HepG2 (cell line): ENCODE data around the gene EARS2. TPM values are rescaled to one million over a fixed set of nuclear protein-coding genes. Genes with fewer than 3 reads are reported as not detected.
A peak's percentile ranks its signal among the peaks of the same experiment; 100 is the strongest.

ENCODE experiments used
- EZH2 ChIP-seq: conservative IDR thresholded peaks from 2 replicates; pipeline ENCODE4 v1.6.1; 2012; ENCODE audit warnings: mild to moderate bottlenecking, low read depth, low read length, moderate library complexity
- FOXM1 ChIP-seq: sonication (generic); formaldehyde crosslinking; IDR thresholded peaks from 2 replicates; pipeline ENCODE4 v1.5.0; 2020; ENCODE audit warnings: missing genetic modification reagents
- HNF4G ChIP-seq, 2 experiments: sonication (generic) in 1 of 2; formaldehyde crosslinking in 1 of 2; IDR thresholded peaks; 2 replicates each; pipeline versions ENCODE4 v1.4.0 to v1.6.1; 2011 to 2020; ENCODE audit warnings: borderline replicate concordance in 2 of 2, low read depth in 2 of 2, mild to moderate bottlenecking in 2 of 2, low read length in 1 of 2, missing genetic modification reagents in 1 of 2, moderate library complexity in 1 of 2
- MXI1 ChIP-seq: IDR thresholded peaks from 3 replicates; pipeline ENCODE4 v1.6.1; 2012; ENCODE audit warnings: low read depth, low read length, inconsistent platforms, borderline replicate concordance
- NONO ChIP-seq, 2 experiments: fragments of 450-650 bp in 1 of 2; sonication (generic) in 1 of 2; formaldehyde crosslinking in 1 of 2; IDR thresholded peaks in 1 of 2; conservative IDR thresholded peaks in 1 of 2; 2 replicates each; pipeline versions ENCODE4 v1.6.1 to v1.8.0; 2017 to 2022; ENCODE audit warnings: mild to moderate bottlenecking in 1 of 2, missing genetic modification reagents in 1 of 2, moderate library complexity in 1 of 2
- RBM22 ChIP-seq: fragments of 200-400 bp; formaldehyde crosslinking; optimal IDR thresholded peaks from 2 replicates; pipeline ENCODE3; 2017; ENCODE audit warnings: mild to moderate bottlenecking, low read length, moderate library complexity
- ZFP36L1 ChIP-seq: sonication (generic); formaldehyde crosslinking; IDR thresholded peaks from 2 replicates; pipeline ENCODE4 v1.8.0; 2022; ENCODE audit warnings: mild to moderate bottlenecking, missing genetic modification reagents, moderate library complexity
- ZMYM3 ChIP-seq: sonication (generic); formaldehyde crosslinking; IDR thresholded peaks from 2 replicates; pipeline ENCODE4 v1.5.1; 2020; ENCODE audit warnings: mild to moderate bottlenecking, missing genetic modification reagents
- ZNF333 ChIP-seq: sonication (generic); formaldehyde crosslinking; IDR thresholded peaks from 2 replicates; pipeline ENCODE4 v1.4.0; 2020; ENCODE audit warnings: mild to moderate bottlenecking, missing genetic modification reagents, borderline replicate concordance
- ZNF704 ChIP-seq: sonication (generic); formaldehyde crosslinking; IDR thresholded peaks from 2 replicates; pipeline ENCODE4 v1.8.1; 2023; ENCODE audit warnings: mild to moderate bottlenecking, inconsistent platforms, moderate library complexity, missing genetic modification reagents, borderline replicate concordance
- ZNF740 ChIP-seq: sonication (generic); formaldehyde crosslinking; IDR thresholded peaks from 2 replicates; pipeline ENCODE4 v1.4.0; 2020; ENCODE audit warnings: missing genetic modification reagents
- polyA plus RNA-seq, 8 experiments: library from polyadenylated mRNA; depleted of rRNA in 3 of 8; stranded (reverse) in 7 of 8; unstranded in 1 of 8; fragments of >200 nt; fragmentation: Illumina TruSeq in 4 of 8; extraction: Trizol in 4 of 8; gene quantifications; 2 replicates each; pipeline versions ENCODE4 v1.2.1 to v1.2.3, GENCODE V29; 2011 to 2016; ENCODE audit warnings: low read depth in 4 of 8, missing spikeins in 1 of 8, mixed read lengths in 1 of 8; ENCODE audit not compliant: insufficient read depth in 1 of 8
- total RNA-seq, 5 experiments: library from RNA; depleted of rRNA; stranded (reverse); fragments of >200 nt; fragmentation: Illumina TruSeq; extraction: Trizol; gene quantifications; 2 replicates each; pipeline ENCODE4 v1.2.3, GENCODE V29; 2016; ENCODE audit warnings: low read depth in 1 of 5
- TF ChIP-seq, protein P1 (sequence below), 2 experiments: IDR thresholded peaks; 2 replicates each; pipeline ENCODE4 v1.6.1; 2011 to 2012; ENCODE audit warnings: low read length in 2 of 2, borderline replicate concordance in 1 of 2, low read depth in 1 of 2, mild to moderate bottlenecking in 1 of 2, moderate library complexity in 1 of 2
- TF ChIP-seq, protein P2 (sequence below): sonication (generic); formaldehyde crosslinking; IDR thresholded peaks from 2 replicates; pipeline ENCODE4 v1.4.0; 2020; ENCODE audit warnings: missing genetic modification reagents, borderline replicate concordance
- TF ChIP-seq, protein P3 (sequence below): sonication (generic); formaldehyde crosslinking; IDR thresholded peaks from 2 replicates; pipeline ENCODE4 v1.8.1; 2023; ENCODE audit warnings: mild to moderate bottlenecking, missing genetic modification reagents, borderline replicate concordance
- TF ChIP-seq, protein P4 (sequence below): sonication (generic); formaldehyde crosslinking; IDR thresholded peaks from 2 replicates; pipeline ENCODE4 v1.4.0; 2020; ENCODE audit warnings: mild to moderate bottlenecking, low read depth, missing genetic modification reagents

The EARS2 gene
- total and polyA plus RNA-seq, 2 of the 13 experiments (the other 11 are each of a cell fraction or from before 2014, with no cell fraction given): 49.4 to 80.4 TPM

DNA sequence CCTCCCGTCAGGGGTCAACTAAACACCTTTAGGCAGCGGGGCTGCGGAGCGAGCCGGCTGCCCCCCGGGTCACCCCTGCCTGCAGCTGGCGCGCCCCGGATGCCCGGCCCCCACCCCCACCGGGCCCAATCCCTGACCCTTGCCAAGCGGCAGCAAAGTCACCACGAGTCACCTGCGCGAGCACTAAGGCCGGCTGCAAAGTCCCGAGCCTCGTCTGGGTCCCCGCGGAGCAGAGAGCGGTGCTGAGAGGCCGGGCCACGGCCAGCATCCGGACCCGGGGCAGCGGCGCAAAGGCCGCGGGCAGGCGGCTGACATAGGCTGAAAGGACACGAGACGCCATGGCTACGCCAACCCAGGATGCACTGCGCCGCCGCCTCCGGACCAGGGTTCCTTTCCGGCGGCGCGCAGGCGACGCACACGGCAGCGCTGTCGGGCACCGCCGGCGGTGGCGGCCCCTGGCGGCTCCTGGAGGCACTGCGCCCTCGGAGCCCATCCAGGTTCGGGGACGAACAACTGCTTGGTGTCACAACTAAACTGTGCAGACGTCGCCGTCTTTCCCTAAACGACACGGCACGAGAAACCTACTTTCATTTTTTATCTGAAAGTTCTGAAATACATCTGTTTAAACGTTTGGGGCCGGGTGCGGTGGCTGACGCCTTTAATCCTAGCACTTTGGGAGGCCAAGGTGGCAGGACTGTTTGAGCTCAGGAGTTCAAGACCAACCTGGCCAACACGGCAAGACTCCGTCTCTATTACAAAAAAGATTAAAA lies 39.0 kb upstream of the EARS2 start, which contains the start of gene NDUFAB1 (continued):
- TF ChIP-seq, protein P1, sequence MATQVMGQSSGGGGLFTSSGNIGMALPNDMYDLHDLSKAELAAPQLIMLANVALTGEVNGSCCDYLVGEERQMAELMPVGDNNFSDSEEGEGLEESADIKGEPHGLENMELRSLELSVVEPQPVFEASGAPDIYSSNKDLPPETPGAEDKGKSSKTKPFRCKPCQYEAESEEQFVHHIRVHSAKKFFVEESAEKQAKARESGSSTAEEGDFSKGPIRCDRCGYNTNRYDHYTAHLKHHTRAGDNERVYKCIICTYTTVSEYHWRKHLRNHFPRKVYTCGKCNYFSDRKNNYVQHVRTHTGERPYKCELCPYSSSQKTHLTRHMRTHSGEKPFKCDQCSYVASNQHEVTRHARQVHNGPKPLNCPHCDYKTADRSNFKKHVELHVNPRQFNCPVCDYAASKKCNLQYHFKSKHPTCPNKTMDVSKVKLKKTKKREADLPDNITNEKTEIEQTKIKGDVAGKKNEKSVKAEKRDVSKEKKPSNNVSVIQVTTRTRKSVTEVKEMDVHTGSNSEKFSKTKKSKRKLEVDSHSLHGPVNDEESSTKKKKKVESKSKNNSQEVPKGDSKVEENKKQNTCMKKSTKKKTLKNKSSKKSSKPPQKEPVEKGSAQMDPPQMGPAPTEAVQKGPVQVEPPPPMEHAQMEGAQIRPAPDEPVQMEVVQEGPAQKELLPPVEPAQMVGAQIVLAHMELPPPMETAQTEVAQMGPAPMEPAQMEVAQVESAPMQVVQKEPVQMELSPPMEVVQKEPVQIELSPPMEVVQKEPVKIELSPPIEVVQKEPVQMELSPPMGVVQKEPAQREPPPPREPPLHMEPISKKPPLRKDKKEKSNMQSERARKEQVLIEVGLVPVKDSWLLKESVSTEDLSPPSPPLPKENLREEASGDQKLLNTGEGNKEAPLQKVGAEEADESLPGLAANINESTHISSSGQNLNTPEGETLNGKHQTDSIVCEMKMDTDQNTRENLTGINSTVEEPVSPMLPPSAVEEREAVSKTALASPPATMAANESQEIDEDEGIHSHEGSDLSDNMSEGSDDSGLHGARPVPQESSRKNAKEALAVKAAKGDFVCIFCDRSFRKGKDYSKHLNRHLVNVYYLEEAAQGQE (IDR thresholded peaks at IDR 0.05; ENCODE audit: borderline replicate concordance in 1 of 2, low read depth in 1 of 2, low read length in 2 of 2): no peak; a peak in 1 of 4 replicates
- TF ChIP-seq ZFP36L1: 0 out of 2 replicates have a peak, but pooled peaks have one; percentile 47
- TF ChIP-seq ZNF704: peak; percentile 84; the same call in 1 of the 2 replicates
- TF ChIP-seq FOXM1 (CRISPR knock-in tag): peak; percentile 84
- TF ChIP-seq RBM22: no peak
- TF ChIP-seq ZNF333 (CRISPR knock-in tag): peak; percentile 35; the same call in 1 of the 2 replicates
- TF ChIP-seq EZH2: no peak
- TF ChIP-seq ZMYM3: peak; percentile 28; the same call in 1 of the 2 replicates
- TF ChIP-seq, protein P2, sequence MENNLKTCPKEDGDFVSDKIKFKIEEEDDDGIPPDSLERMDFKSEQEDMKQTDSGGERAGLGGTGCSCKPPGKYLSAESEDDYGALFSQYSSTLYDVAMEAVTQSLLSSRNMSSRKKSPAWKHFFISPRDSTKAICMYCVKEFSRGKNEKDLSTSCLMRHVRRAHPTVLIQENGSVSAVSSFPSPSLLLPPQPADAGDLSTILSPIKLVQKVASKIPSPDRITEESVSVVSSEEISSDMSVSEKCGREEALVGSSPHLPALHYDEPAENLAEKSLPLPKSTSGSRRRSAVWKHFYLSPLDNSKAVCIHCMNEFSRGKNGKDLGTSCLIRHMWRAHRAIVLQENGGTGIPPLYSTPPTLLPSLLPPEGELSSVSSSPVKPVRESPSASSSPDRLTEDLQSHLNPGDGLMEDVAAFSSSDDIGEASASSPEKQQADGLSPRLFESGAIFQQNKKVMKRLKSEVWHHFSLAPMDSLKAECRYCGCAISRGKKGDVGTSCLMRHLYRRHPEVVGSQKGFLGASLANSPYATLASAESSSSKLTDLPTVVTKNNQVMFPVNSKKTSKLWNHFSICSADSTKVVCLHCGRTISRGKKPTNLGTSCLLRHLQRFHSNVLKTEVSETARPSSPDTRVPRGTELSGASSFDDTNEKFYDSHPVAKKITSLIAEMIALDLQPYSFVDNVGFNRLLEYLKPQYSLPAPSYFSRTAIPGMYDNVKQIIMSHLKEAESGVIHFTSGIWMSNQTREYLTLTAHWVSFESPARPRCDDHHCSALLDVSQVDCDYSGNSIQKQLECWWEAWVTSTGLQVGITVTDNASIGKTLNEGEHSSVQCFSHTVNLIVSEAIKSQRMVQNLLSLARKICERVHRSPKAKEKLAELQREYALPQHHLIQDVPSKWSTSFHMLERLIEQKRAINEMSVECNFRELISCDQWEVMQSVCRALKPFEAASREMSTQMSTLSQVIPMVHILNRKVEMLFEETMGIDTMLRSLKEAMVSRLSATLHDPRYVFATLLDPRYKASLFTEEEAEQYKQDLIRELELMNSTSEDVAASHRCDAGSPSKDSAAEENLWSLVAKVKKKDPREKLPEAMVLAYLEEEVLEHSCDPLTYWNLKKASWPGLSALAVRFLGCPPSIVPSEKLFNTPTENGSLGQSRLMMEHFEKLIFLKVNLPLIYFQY (CRISPR knock-in tag): peak; percentile 90
- TF ChIP-seq NONO (IDR thresholded peaks at IDR 0.05): no peak
- peak; percentile 99 for TF ChIP-seq NONO (CRISPR knock-in tag; conservative IDR thresholded peaks at IDR 0.05)
- peak; percentile 81 for TF ChIP-seq ZNF740 (CRISPR knock-in tag)
- TF ChIP-seq, protein P3, sequence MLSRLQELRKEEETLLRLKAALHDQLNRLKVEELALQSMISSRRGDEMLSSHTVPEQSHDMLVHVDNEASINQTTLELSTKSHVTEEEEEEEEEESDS (CRISPR knock-in tag): 0 out of 2 replicates have a peak, but pooled peaks have one; percentile 52
- peak; percentile 69 for TF ChIP-seq HNF4G (IDR thresholded peaks at IDR 0.05; ENCODE audit: borderline replicate concordance, low read depth, low read length)
- peak; percentile 91 for TF ChIP-seq HNF4G (CRISPR knock-in tag; IDR thresholded peaks at IDR 0.05; ENCODE audit: borderline replicate concordance, low read depth)
- TF ChIP-seq, protein P4, sequence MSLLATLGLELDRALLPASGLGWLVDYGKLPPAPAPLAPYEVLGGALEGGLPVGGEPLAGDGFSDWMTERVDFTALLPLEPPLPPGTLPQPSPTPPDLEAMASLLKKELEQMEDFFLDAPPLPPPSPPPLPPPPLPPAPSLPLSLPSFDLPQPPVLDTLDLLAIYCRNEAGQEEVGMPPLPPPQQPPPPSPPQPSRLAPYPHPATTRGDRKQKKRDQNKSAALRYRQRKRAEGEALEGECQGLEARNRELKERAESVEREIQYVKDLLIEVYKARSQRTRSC (CRISPR knock-in tag): no peak
- TF ChIP-seq MXI1: peak; percentile 99; the same call in 2 of the 3 replicates
